NCI-H2227 treated with DMSO at 0.1 percent for 48 hours (cell line): ENCODE measurements around the gene HCN1.
"Not testable (repeated sequence)": the region's sequence is repeated elsewhere in the genome, so short reads cannot be mapped to it uniquely, and the experiment has no call there.

Experiments used
- DNase-seq: peaks from one replicate; lab custom pipeline; 2025; lab: John Stamatoyannopoulos, UW

The HCN1 gene

GRCh38 chr5:45617859-45618416 lies 78.2 kb downstream of the HCN1 start:
- no peak for DNase-seq

- DNase-seq, result no peak
Observed at GRCh38 chr5:45609661-45610060, 86.5 kb downstream of the HCN1 start.

GRCh38 chr5:45604092-45604491 lies 92.1 kb downstream of the HCN1 start:
- no peak for DNase-seq

- no peak for DNase-seq
Observed at GRCh38 chr5:45601424-45601823, 94.8 kb downstream of the HCN1 start.

GRCh38 chr5:45596320-45596719 lies 99.9 kb downstream of the HCN1 start:
- DNase-seq, result no peak

GRCh38 chr5:45586001-45586400 lies 110.2 kb downstream of the HCN1 start:
- DNase-seq, result not testable (repeated sequence)

- DNase-seq, result no peak
Observed at GRCh38 chr5:45578270-45578669, 117.9 kb downstream of the HCN1 start.

GRCh38 chr5:45568813-45569212 lies 127.4 kb downstream of the HCN1 start:
- DNase-seq, result no peak

- no peak for DNase-seq
Observed at GRCh38 chr5:45542421-45542820, 153.8 kb downstream of the HCN1 start.

GRCh38 chr5:45533663-45534062 lies 162.5 kb downstream of the HCN1 start:
- no peak for DNase-seq

- no peak for DNase-seq
Observed at GRCh38 chr5:45532826-45533624, 163.2 kb downstream of the HCN1 start.

GRCh38 chr5:45521067-45521466 lies 175.1 kb downstream of the HCN1 start:
- DNase-seq, result no peak

GRCh38 chr5:45512521-45512920 lies 183.7 kb downstream of the HCN1 start:
- DNase-seq, result no peak

GRCh38 chr5:45509371-45509770 lies 186.8 kb downstream of the HCN1 start:
- no peak for DNase-seq

GRCh38 chr5:45508135-45508534 lies 188.0 kb downstream of the HCN1 start:
- no peak for DNase-seq

GRCh38 chr5:45507178-45507577 lies 189.0 kb downstream of the HCN1 start:
- DNase-seq, result no peak

GRCh38 chr5:45499006-45499405 lies 197.2 kb downstream of the HCN1 start:
- DNase-seq, result not testable (repeated sequence)

- DNase-seq, result no peak
Observed at GRCh38 chr5:45491368-45491767, 204.8 kb downstream of the HCN1 start.

GRCh38 chr5:45484781-45485180 lies 211.4 kb downstream of the HCN1 start:
- DNase-seq, result no peak

GRCh38 chr5:45454114-45454513 lies 242.1 kb downstream of the HCN1 start:
- no peak for DNase-seq

GRCh38 chr5:45444856-45445255 lies 251.3 kb downstream of the HCN1 start:
- not testable (repeated sequence) for DNase-seq

- DNase-seq, result no peak
Observed at GRCh38 chr5:45440466-45440865, 255.7 kb downstream of the HCN1 start.

- no peak for DNase-seq
Observed at GRCh38 chr5:45437752-45438151, 258.4 kb downstream of the HCN1 start.
